T-helper 2 cell treated with Interferon-gamma antibody and Interleukin-4, amounts not matched to agents 5 μg/mL and 100 μg/mL, for 36 hours (primary cell): ENCODE data around the gene TMEM213.

Source experiments
- DNase-seq: peaks from one replicate; pipeline ENCODE4 v3.0.0; 2021; ENCODE audit warnings: low spot score
- H3K27ac Mint-ChIP-seq: one replicate; pipeline ENCODE4 v1.8.0; 2021; ENCODE audit warnings: mild to moderate bottlenecking, mixed read lengths
- H3K27me3 Mint-ChIP-seq: one replicate; pipeline ENCODE4 v1.8.0; 2021; ENCODE audit warnings: low read depth, mixed read lengths
- H3K36me3 Mint-ChIP-seq: one replicate; pipeline ENCODE4 v1.8.0; 2021; ENCODE audit warnings: low read depth, mixed read lengths
- H3K4me1 Mint-ChIP-seq: one replicate; pipeline ENCODE4 v1.8.0; 2021; ENCODE audit warnings: low read depth, mixed read lengths
- H3K4me3 Mint-ChIP-seq: one replicate; pipeline ENCODE4 v1.8.0; 2022; ENCODE audit warnings: mild to moderate bottlenecking, moderate library complexity, mixed read lengths
- H3K9me3 Mint-ChIP-seq: one replicate; pipeline ENCODE4 v1.8.0; 2021; ENCODE audit warnings: mixed read lengths

TMEM213 gene

GRCh38 chr7:138865843-138866242, 68.0 kb downstream of the TMEM213 start:
- H3K4me1 Mint-ChIP-seq, result peaks cover 8% of the 10 kb centered on the region
- peak overlapping the region; percentile 18 for H3K27ac Mint-ChIP-seq
- peaks cover 3% of the 10 kb centered on the region for H3K27me3 Mint-ChIP-seq
- no peak overlapping the region for H3K4me3 Mint-ChIP-seq
- no peaks in the 10 kb centered on the region for H3K36me3 Mint-ChIP-seq
- peak; percentile 28 for DNase-seq
- no peaks in the 10 kb centered on the region for H3K9me3 Mint-ChIP-seq

DNA sequence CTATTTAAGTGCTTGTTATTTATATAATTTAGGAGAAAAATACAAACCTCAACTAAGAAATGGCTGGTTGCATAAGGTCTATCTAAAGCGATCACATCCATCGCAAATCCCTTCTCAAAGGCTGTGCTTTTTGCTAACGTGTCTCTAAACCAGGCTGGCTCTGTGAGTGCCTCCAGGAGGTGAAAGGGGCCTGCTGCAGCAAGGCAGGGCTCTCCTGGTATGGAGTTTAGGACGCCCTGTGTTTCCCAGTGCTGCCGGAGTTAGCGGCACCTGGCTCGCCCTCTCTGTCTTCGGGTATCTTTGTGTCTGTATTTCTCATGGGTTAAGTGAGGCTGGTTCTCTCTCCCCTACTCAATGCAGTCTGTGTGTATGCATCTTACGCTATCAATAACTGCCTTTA, 68.6 kb downstream of the TMEM213 start:
- Mint-ChIP-seq H3K27ac (no peak overlapping the region), H3K9me3 (no peaks in the 10 kb centered on the region), H3K4me1 (peaks cover 8% of the 10 kb centered on the region), H3K27me3 (peaks cover 3% of the 10 kb centered on the region), H3K36me3 (no peaks in the 10 kb centered on the region), H3K4me3 (no peak overlapping the region)
- DNase-seq, result no peak

DNA sequence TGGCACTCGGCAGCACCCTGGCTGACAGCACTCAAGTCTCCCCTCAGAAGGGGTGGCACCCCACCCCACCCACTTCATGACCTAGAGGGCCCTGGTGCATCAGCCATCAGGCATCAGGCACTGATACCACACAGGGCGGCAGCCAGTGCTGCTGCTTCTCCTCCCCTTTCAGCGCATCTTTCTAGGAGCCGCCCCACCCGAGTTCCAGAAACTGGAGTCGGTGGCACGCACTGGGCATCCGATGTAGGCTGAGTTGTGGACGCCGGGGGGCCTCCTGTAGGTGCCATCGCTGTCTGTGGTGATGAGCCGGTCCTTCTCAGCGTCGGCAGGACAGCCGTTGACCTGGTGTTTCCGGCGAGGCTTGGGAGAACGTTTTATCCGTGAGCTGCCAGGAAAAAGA, 70.0 kb downstream of the TMEM213 start:
- Mint-ChIP-seq H3K27ac (no peak overlapping the region), H3K27me3 (peaks cover 6% of the 10 kb centered on the region), H3K36me3 (no peaks in the 10 kb centered on the region), H3K9me3 (no peaks in the 10 kb centered on the region), H3K4me1 (peaks cover 8% of the 10 kb centered on the region), H3K4me3 (no peak overlapping the region)
- DNase-seq, result no peak

GRCh38 chr7:138868711-138869110, 70.9 kb downstream of the TMEM213 start:
- H3K4me1 Mint-ChIP-seq, result peaks cover 8% of the 10 kb centered on the region
- H3K9me3 Mint-ChIP-seq, result no peaks in the 10 kb centered on the region
- no peak overlapping the region for H3K27ac Mint-ChIP-seq
- no peaks in the 10 kb centered on the region for H3K36me3 Mint-ChIP-seq
- peaks cover 6% of the 10 kb centered on the region for H3K27me3 Mint-ChIP-seq
- H3K4me3 Mint-ChIP-seq, result no peak overlapping the region
- DNase-seq, result no peak

GRCh38 chr7:138869353-138869752, 71.6 kb downstream of the TMEM213 start:
- DNase-seq, result no peak
- no peak overlapping the region for H3K4me3 Mint-ChIP-seq
- no peaks in the 10 kb centered on the region for H3K36me3 Mint-ChIP-seq
- peaks cover 6% of the 10 kb centered on the region for H3K27me3 Mint-ChIP-seq
- no peak overlapping the region for H3K27ac Mint-ChIP-seq
- no peaks in the 10 kb centered on the region for H3K9me3 Mint-ChIP-seq
- peaks cover 10% of the 10 kb centered on the region for H3K4me1 Mint-ChIP-seq

DNA sequence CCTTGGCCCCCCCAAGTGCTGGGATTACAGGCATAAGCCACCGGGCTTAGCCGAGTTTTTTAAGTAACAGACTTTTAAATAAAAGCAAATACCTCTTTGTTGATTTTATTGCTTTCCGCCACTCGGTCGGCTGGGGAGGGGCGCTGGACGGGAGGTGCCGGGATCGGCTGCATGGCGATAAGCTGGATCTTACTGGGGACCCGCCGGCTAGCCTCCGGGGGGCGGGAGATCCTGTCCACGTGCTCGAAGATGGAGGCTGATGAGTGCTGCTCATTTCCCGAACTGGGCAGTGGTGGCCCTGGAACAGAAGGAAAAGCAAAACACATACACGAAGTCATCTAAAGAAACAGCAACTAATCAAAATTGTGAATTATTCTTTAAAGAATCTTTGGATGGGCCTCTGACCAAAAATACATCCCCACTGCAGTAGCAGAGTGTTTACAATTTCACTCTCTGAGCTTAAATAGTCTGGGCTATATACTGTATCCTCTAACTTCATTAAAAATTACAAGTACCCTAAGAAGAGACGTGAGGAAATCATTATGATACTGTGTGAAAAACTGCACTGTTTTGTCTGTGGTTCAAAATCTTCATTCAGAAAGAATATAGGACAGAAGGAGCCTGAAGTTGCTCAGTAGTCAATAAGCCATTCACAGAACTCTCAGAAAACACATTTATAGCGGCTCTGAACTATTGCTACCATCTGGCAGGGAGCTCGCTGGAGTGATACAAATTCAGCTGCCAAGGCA, 73.4 kb downstream of the TMEM213 start:
- Mint-ChIP-seq H3K36me3 (no peaks in the 10 kb centered on the region), H3K4me1 (peaks cover 15% of the 10 kb centered on the region), H3K27me3 (peaks cover 6% of the 10 kb centered on the region), H3K27ac (no peak overlapping the region), H3K4me3 (no peak overlapping the region), H3K9me3 (no peaks in the 10 kb centered on the region)
- DNase-seq, result no peak

DNA sequence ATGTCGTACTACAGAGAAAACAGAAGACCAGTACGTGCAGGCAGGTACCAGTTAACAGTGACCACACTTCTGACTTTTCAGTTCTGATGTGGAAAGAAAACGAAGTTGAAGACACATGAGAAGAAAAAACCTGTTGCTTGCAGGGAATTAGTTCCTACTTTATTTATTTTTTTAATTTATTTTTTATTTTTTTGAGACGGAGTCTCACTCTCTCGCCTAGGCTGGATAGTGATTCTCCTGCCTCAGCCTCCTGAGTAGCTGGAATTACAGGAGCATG, 74.0 kb downstream of the TMEM213 start:
- no peaks in the 10 kb centered on the region for H3K36me3 Mint-ChIP-seq
- H3K27me3 Mint-ChIP-seq, result peaks cover 6% of the 10 kb centered on the region
- no peak overlapping the region for H3K4me3 Mint-ChIP-seq
- DNase-seq, result no peak
- H3K4me1 Mint-ChIP-seq, result peaks cover 20% of the 10 kb centered on the region
- H3K9me3 Mint-ChIP-seq, result no peaks in the 10 kb centered on the region
- H3K27ac Mint-ChIP-seq, result no peak overlapping the region

DNA sequence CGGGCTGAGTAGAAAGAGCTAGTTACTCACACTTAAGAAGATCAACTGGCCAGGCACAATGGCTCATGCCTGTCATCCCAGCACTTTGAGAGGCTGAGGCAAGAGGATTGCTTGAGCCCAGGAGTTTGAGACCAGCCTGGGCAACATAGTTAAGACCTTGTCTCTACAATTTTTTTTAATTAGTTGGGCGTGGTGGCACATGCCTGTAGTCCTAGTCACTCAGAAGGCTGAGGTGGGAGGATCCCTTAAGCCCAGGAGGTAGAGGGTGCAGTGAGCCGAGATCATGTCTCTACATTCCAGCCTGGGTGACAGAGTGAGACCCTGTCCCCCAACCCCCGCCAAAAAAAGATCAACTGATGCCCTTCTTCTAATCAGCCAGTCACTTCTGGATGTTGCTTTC, 74.8 kb downstream of the TMEM213 start:
- peaks cover 6% of the 10 kb centered on the region for H3K27me3 Mint-ChIP-seq
- no peaks in the 10 kb centered on the region for H3K9me3 Mint-ChIP-seq
- no peak for DNase-seq
- H3K4me1 Mint-ChIP-seq, result peaks cover 21% of the 10 kb centered on the region
- no peak overlapping the region for H3K4me3 Mint-ChIP-seq
- H3K36me3 Mint-ChIP-seq, result no peaks in the 10 kb centered on the region
- H3K27ac Mint-ChIP-seq, result peak overlapping the region; percentile 45

DNA sequence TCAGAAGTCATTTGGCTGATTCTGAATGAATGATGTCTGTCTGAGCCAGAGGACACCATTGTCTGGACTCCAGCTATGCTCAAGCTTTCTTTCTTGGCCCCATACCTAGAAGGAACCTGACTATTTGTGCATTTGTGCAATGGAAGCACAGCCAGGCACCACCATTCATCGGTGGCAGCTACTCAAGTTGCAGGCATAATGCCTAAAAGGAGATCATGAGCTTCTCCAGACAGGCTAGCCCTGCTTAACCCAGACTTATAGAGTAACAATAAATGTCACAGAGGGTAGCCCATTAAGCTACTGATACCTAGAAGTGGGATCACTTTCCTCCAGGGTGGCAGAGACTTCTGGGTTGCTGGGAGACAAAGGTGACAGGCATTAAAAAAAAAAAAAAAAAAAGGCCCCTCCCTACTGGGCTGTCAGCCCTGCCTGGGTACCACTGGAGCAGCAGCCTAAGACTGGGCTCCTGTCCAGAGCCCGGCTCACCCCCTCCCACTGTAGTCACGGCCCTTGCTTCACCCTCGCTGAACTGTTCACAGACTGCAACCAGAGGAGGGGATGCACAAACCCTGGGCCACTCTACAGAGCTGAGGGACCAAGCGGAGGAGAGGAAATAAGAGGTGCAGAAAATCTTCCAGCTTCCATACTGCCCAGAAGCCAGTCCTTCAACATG, 75.6 kb downstream of the TMEM213 start:
- H3K4me3 Mint-ChIP-seq, result no peak overlapping the region
- no peaks in the 10 kb centered on the region for H3K9me3 Mint-ChIP-seq
- H3K27ac Mint-ChIP-seq, result no peak overlapping the region
- H3K27me3 Mint-ChIP-seq, result peaks cover 6% of the 10 kb centered on the region
- no peaks in the 10 kb centered on the region for H3K36me3 Mint-ChIP-seq
- peaks cover 21% of the 10 kb centered on the region for H3K4me1 Mint-ChIP-seq
- no peak for DNase-seq

GRCh38 chr7:138875794-138876193, 78.0 kb downstream of the TMEM213 start:
- peak; percentile 83 for DNase-seq
- H3K27ac Mint-ChIP-seq, result peak overlapping the region; percentile 78
- peaks cover 4% of the 10 kb centered on the region for H3K27me3 Mint-ChIP-seq
- no peaks in the 10 kb centered on the region for H3K36me3 Mint-ChIP-seq
- peak overlapping the region; percentile 29 for H3K4me3 Mint-ChIP-seq
- no peaks in the 10 kb centered on the region for H3K9me3 Mint-ChIP-seq
- H3K4me1 Mint-ChIP-seq, result peaks cover 21% of the 10 kb centered on the region

DNA sequence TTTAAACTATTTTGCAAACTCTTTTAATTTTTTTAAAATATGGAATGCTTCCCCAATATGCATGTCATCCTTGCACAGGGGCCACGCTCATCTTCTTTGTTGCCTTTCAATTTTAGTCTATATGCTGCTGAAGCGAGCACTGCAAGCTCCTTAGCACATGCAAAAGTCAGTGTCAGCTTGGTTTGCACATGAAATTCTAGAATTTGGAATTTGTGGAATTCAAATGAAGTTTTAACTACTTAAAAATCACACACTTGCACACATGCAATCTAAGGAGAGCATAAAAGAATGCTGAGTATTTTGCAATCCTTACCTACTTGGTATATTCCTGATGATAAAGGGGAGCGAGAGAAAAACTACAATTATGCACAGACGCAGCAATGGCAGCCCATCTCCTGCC, 78.5 kb downstream of the TMEM213 start:
- Mint-ChIP-seq H3K4me1 (peaks cover 21% of the 10 kb centered on the region), H3K27ac (peak overlapping the region; percentile 78), H3K27me3 (peaks cover 3% of the 10 kb centered on the region), H3K36me3 (no peaks in the 10 kb centered on the region), H3K9me3 (no peaks in the 10 kb centered on the region), H3K4me3 (peak overlapping the region; percentile 32)
- DNase-seq, result no peak

DNA sequence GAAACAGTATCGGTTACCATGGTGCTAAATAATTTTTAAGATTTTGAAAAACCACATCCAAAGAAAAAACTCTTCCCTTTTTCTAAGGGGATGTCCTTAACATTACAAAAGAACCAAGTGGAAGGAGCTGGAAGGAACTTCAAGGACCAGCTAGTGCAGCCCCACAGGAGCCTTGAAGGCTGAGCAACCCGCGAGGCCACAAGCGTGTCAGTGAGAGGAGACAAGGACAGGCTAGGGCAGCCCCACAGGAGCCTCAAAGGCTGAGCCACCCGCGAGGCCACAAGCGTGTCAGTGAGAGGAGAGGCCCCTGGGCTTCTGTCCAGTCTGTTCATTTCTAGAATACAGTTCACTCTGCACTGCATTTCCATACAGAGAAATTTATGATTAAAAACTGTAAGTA, 80.3 kb downstream of the TMEM213 start:
- Mint-ChIP-seq H3K4me1 (peaks cover 34% of the 10 kb centered on the region), H3K27ac (no peak overlapping the region), H3K9me3 (no peaks in the 10 kb centered on the region), H3K4me3 (no peak overlapping the region), H3K27me3 (no peaks in the 10 kb centered on the region), H3K36me3 (peaks cover 2% of the 10 kb centered on the region)
- DNase-seq, result no peak

DNA sequence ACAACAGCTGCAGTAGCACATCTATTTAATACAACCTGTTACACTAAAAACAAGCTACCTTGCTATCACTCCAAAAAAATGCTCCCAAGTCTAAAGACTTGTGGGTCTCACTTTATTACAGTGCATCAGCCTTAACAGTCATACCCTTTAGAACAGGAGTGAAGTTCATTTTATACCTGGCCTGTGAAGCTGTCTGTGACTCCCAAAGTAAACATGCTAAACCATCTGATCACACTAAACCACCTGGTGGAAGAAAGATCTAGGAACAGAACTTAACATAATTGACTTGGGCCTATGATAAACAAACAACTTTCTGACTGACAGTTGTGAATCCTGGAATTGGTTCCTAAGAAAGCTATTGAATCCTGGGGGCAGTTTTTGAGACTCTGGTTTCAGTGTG, 81.1 kb downstream of the TMEM213 start:
- H3K27me3 Mint-ChIP-seq, result no peaks in the 10 kb centered on the region
- no peak overlapping the region for H3K27ac Mint-ChIP-seq

DNA sequence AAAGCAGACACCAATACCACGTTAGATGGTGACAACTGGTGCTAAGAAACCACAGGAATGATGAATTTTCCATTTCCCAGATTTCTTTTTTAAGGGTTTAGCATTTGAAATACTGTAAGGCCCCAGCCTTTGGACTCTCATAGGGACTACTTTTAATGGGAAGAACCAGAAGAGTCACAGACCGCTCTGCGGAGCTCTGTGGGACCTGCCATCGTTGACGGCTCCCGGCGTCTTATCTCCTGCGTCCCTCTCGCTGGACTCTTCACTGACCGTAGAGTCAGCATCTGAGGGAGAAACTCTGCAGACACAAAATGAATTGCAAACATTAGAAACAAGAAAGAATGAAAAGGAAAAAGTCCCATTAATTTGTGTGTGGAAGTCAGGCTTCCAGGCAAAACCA, 81.6 kb downstream of the TMEM213 start:
- DNase-seq, result no peak
- no peaks in the 10 kb centered on the region for H3K27me3 Mint-ChIP-seq
- no peaks in the 10 kb centered on the region for H3K9me3 Mint-ChIP-seq
- H3K36me3 Mint-ChIP-seq, result peaks cover 2% of the 10 kb centered on the region
- peaks cover 32% of the 10 kb centered on the region for H3K4me1 Mint-ChIP-seq
- H3K4me3 Mint-ChIP-seq, result no peak overlapping the region
- no peak overlapping the region for H3K27ac Mint-ChIP-seq

More for the DNA sequence above, 81.1 kb downstream of the TMEM213 start:
- no peak overlapping the region for H3K4me3 Mint-ChIP-seq
- peaks cover 2% of the 10 kb centered on the region for H3K36me3 Mint-ChIP-seq
- DNase-seq, result no peak
- peaks cover 34% of the 10 kb centered on the region for H3K4me1 Mint-ChIP-seq
- H3K9me3 Mint-ChIP-seq, result no peaks in the 10 kb centered on the region
